GM12892 (cell line): ENCODE data around the gene SYVN1.

Experiments used
- DNase-seq: peaks from one replicate; pipeline ENCODE4 v3.0.0; 2011; ENCODE audit not compliant: insufficient read length
- FAIRE-seq: peaks from 2 replicates; lab custom pipeline; 2011; peaks lifted over from hg19 to GRCh38; lab: Jason Lieb, UNC
- POLR2A ChIP-seq: IDR thresholded peaks from 2 replicates; pipeline ENCODE4 v1.6.1; 2011; ENCODE audit warnings: low read depth, low read length, control low read depth
- POLR2AphosphoS5 ChIP-seq: IDR thresholded peaks from 2 replicates; pipeline ENCODE4 v1.6.1; 2011; ENCODE audit warnings: low read depth, low read length, control low read depth
- TAF1 ChIP-seq: IDR thresholded peaks from 2 replicates; pipeline ENCODE4 v1.6.1; 2011; ENCODE audit warnings: low read depth, mild to moderate bottlenecking, control low read depth, low read length, borderline replicate concordance

Gene SYVN1

GRCh38 chr11:65084598-65085375 lies 49.5 kb downstream of the SYVN1 start:
- DNase-seq = no peak
- TF ChIP-seq TAF1 = no peak
- TF ChIP-seq POLR2AphosphoS5 = no peak
- TF ChIP-seq POLR2A = no peak
- FAIRE-seq = peak; percentile 21

- peak; percentile 99 for DNase-seq
- FAIRE-seq = peak; percentile 100
- TF ChIP-seq POLR2A = peak; percentile 82
- TF ChIP-seq TAF1 = peak; percentile 52; the same call in 1 of the 2 replicates
- peak; percentile 75 for TF ChIP-seq POLR2AphosphoS5
Measured at GRCh38 chr11:65083834-65084597, 50.3 kb downstream of the SYVN1 start, which contains the start of the genes CDCA5 and ZFPL1. CDCA5 (minus strand) TSS chr11:65084040; CDS start chr11:65083978, 62 bp downstream. ZFPL1 (plus strand) TSS chr11:65084222; CDS start chr11:65084699, 477 bp downstream.

GRCh38 chr11:65083134-65083833 lies 51.0 kb downstream of the SYVN1 start:
- TF ChIP-seq POLR2A (no peak), TAF1 (no peak), POLR2AphosphoS5 (no peak)
- DNase-seq (no peak), FAIRE-seq (peak; percentile 73)

GRCh38 chr11:65078786-65079342 lies 55.5 kb downstream of the SYVN1 start:
- FAIRE-seq = no peak
- TF ChIP-seq POLR2AphosphoS5 = 0 out of 2 replicates have a peak, but pooled peaks have one; percentile 21
- no peak for TF ChIP-seq POLR2A
- DNase-seq = no peak

- DNase-seq = peak; percentile 71
- TF ChIP-seq POLR2A (no peak), TAF1 (no peak), POLR2AphosphoS5 (no peak)
- FAIRE-seq = peak; percentile 94
Measured at GRCh38 chr11:65078151-65078550, 56.2 kb downstream of the SYVN1 start.

GRCh38 chr11:65077451-65077850 lies 56.9 kb downstream of the SYVN1 start:
- FAIRE-seq (no peak), DNase-seq (no peak)
- no peak for TF ChIP-seq POLR2A
- no peak for TF ChIP-seq TAF1
- no peak for TF ChIP-seq POLR2AphosphoS5
